Loucy (cell line): ENCODE measurements around the gene C1QL3.

Source experiments
- H2AFZ ChIP-seq: fragments of 200-600 bp; sonication (generic); 2 replicates; pipeline ENCODE4 v1.6.0; 2016; ENCODE audit warnings: antibody characterized with exemption, mild to moderate bottlenecking, low read length, moderate library complexity
- H3F3A ChIP-seq: fragments of 200-600 bp; 2 replicates; pipeline ENCODE4 v1.6.0; 2016; ENCODE audit warnings: antibody characterized with exemption, low read depth, mild to moderate bottlenecking
- H3K27me3 ChIP-seq: fragments of 200-600 bp; sonication (generic); 2 replicates; pipeline ENCODE4 v1.6.1; 2014; ENCODE audit warnings: low read length, mild to moderate bottlenecking; ENCODE audit not compliant: insufficient read depth, poor library complexity, severe bottlenecking
- H3K36me3 ChIP-seq: fragments of 200-600 bp; sonication (generic); 2 replicates; pipeline ENCODE4 v1.6.1; 2016; ENCODE audit warnings: low read length; ENCODE audit not compliant: insufficient read depth
- H3K4me1 ChIP-seq: fragments of 200-600 bp; sonication (generic); 2 replicates; pipeline ENCODE4 v1.5.1; 2014; ENCODE audit warnings: low read length, mild to moderate bottlenecking; ENCODE audit not compliant: insufficient read depth, poor library complexity, severe bottlenecking
- H3K4me2 ChIP-seq: fragments of 200-600 bp; sonication (generic); 2 replicates; pipeline ENCODE4 v1.6.0; 2014; ENCODE audit warnings: antibody characterized with exemption, low read length, low read depth, mild to moderate bottlenecking; ENCODE audit not compliant: poor library complexity, severe bottlenecking
- H3K4me3 ChIP-seq: fragments of 200-600 bp; sonication (generic); 2 replicates; pipeline ENCODE4 v1.5.1; 2014; ENCODE audit warnings: low read length, mild to moderate bottlenecking, mixed read lengths; ENCODE audit not compliant: poor library complexity, severe bottlenecking
- H3K79me2 ChIP-seq: fragments of 200-600 bp; sonication (generic); 2 replicates; pipeline ENCODE4 v1.6.1; 2014; ENCODE audit warnings: low read length; ENCODE audit not compliant: insufficient read depth
- H3K9ac ChIP-seq: fragments of 200-600 bp; sonication (generic); 2 replicates; pipeline ENCODE4 v1.6.0; 2014; ENCODE audit warnings: mild to moderate bottlenecking, low read depth, low read length, moderate library complexity; ENCODE audit not compliant: poor library complexity, severe bottlenecking
- H3K9me2 ChIP-seq: fragments of 200-600 bp; sonication (generic); replicated peaks from 2 replicates; pipeline ENCODE4 v1.6.1; 2016; ENCODE audit warnings: low read depth, low read length, mixed read lengths
- H3K9me3 ChIP-seq: fragments of 200-600 bp; sonication (generic); 2 replicates; pipeline ENCODE4 v1.6.1; 2014; ENCODE audit warnings: mild to moderate bottlenecking, antibody characterized with exemption, low read length, low read depth; ENCODE audit not compliant: insufficient read depth
- H4K20me1 ChIP-seq: fragments of 200-600 bp; sonication (generic); 2 replicates; pipeline ENCODE4 v1.6.0; 2014; ENCODE audit warnings: antibody characterized with exemption, low read length, mild to moderate bottlenecking; ENCODE audit not compliant: insufficient read depth, poor library complexity, severe bottlenecking
- EZH2phosphoT487 ChIP-seq: fragments of 200-600 bp; IDR thresholded peaks from 2 replicates; pipeline ENCODE4 v1.6.1; 2018; ENCODE audit warnings: antibody characterized with exemption, mild to moderate bottlenecking, moderate library complexity, borderline replicate concordance
- TF ChIP-seq, protein P1 (sequence below): fragments of 200-600 bp; sonication (generic); conservative IDR thresholded peaks from 2 replicates; pipeline ENCODE4 v1.5.1; 2014; ENCODE audit warnings: mild to moderate bottlenecking, antibody characterized with exemption, low read length

Gene C1QL3

DNA sequence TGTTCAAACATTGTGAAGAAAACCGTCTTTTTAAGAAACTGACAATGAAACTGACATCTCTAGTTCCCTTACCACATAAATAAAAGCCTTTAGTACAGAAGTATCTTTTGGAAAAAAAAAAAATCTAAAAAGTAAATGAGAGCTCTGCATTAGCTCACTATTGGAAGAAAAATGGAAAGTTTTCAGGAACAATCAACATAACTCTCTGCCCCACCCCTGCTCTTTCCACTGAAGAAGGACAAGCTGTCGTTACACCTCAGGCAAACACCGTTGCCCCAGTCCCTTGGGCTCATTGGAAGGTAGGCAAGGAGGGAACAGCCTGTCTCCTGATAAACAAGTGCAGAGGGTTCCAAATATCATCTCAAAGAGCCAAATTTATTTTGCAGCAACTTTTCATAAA is 22.4 kb upstream of the C1QL3 start:
- H3K36me3 ChIP-seq, result no peaks in the 10 kb centered on the region
- TF ChIP-seq EZH2phosphoT487, result no peak
- TF ChIP-seq, protein P1, sequence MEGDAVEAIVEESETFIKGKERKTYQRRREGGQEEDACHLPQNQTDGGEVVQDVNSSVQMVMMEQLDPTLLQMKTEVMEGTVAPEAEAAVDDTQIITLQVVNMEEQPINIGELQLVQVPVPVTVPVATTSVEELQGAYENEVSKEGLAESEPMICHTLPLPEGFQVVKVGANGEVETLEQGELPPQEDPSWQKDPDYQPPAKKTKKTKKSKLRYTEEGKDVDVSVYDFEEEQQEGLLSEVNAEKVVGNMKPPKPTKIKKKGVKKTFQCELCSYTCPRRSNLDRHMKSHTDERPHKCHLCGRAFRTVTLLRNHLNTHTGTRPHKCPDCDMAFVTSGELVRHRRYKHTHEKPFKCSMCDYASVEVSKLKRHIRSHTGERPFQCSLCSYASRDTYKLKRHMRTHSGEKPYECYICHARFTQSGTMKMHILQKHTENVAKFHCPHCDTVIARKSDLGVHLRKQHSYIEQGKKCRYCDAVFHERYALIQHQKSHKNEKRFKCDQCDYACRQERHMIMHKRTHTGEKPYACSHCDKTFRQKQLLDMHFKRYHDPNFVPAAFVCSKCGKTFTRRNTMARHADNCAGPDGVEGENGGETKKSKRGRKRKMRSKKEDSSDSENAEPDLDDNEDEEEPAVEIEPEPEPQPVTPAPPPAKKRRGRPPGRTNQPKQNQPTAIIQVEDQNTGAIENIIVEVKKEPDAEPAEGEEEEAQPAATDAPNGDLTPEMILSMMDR, result no peak
- no peak overlapping the region for H3K4me2 ChIP-seq
- no peaks in the 10 kb centered on the region for H3F3A ChIP-seq
- no peak overlapping the region for H2AFZ ChIP-seq
- H3K4me3 ChIP-seq, result no peak overlapping the region
- H3K9ac ChIP-seq, result no peak overlapping the region
- no peaks in the 10 kb centered on the region for H3K27me3 ChIP-seq
- H3K79me2 ChIP-seq, result no peaks in the 10 kb centered on the region
- H3K4me1 ChIP-seq, result no peaks in the 10 kb centered on the region
- no peaks in the 10 kb centered on the region for H3K9me2 ChIP-seq
- H4K20me1 ChIP-seq, result no peaks in the 10 kb centered on the region
- no peaks in the 10 kb centered on the region for H3K9me3 ChIP-seq

DNA sequence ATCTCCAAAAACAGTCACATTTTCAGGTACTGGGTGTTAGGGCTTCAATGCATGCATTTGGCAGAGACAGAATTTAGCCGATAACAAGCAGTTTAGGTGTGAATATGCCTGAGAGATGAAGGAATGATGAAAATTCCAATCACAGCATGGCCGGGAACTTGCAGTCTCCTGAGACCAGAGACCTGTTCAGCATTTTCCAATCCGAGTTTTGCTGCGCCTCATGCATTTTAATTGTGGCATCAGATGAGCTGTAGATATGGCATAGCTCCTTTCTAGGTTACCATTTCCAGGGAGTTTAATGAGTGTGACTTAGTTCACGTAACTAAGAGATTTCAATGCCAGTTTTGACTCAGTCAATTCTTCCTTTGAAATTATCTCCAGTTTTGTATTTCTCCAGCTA is 14.5 kb upstream of the C1QL3 start:
- TF ChIP-seq EZH2phosphoT487, result no peak
- TF ChIP-seq, protein P1, result no peak
- H3K9me2 ChIP-seq, result no peaks in the 10 kb centered on the region
- no peaks in the 10 kb centered on the region for H3K9me3 ChIP-seq
- H3K9ac ChIP-seq, result no peak overlapping the region
- H3K27me3 ChIP-seq, result no peaks in the 10 kb centered on the region
- no peaks in the 10 kb centered on the region for H3K79me2 ChIP-seq
- H4K20me1 ChIP-seq, result no peaks in the 10 kb centered on the region
- H3F3A ChIP-seq, result no peaks in the 10 kb centered on the region
- H3K4me1 ChIP-seq, result no peaks in the 10 kb centered on the region
- H3K36me3 ChIP-seq, result no peaks in the 10 kb centered on the region
- H3K4me2 ChIP-seq, result no peak overlapping the region
- no peak overlapping the region for H3K4me3 ChIP-seq
- no peak overlapping the region for H2AFZ ChIP-seq

DNA sequence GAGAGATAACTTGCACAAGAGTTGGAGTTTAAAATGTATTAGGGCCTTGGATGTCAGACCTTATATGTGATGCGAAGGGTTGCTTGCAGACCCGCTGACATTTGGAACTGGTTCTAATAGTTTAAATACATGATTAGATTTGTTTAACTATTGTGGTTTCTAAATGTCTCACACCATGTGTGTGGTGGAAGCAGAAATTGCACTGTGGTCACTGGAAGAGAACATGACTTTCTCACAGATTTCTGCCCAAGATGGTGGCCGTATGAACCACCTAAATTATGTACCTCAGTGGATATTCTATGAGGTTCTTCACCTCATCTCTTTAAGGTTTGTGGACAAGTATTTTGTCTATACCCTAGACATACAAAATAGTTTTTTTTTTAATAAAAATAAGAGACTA is 8.2 kb upstream of the C1QL3 start:
- Histone ChIP-seq H3K9ac (no peak overlapping the region), H3K36me3 (no peaks in the 10 kb centered on the region)
- no peak for TF ChIP-seq EZH2phosphoT487
- TF ChIP-seq, protein P1, result no peak

More for the DNA sequence above, 8.2 kb upstream of the C1QL3 start:
- Histone ChIP-seq H3K9me3 (no peaks in the 10 kb centered on the region), H3F3A (no peaks in the 10 kb centered on the region), H4K20me1 (no peaks in the 10 kb centered on the region), H3K9me2 (no peaks in the 10 kb centered on the region), H3K79me2 (no peaks in the 10 kb centered on the region), H3K4me2 (no peak overlapping the region), H3K4me3 (no peak overlapping the region), H3K27me3 (no peaks in the 10 kb centered on the region), H3K4me1 (no peaks in the 10 kb centered on the region), H2AFZ (no peak overlapping the region)
